ENCODE results near the gene NANS. TPM values are rescaled to one million over a fixed set of nuclear protein-coding genes. Genes with fewer than 3 reads are reported as not detected.
"Not testable (repeated sequence)": the region's sequence is repeated elsewhere in the genome, so short reads cannot be mapped to it uniquely, and the experiment has no call there.

Gene NANS
- total RNA-seq, 1 donor from 2014 or later = 35.9 TPM

- ATAC-seq = no peak
- DNase-seq = no peak
- intact Hi-C loops (cut with micrococcal nuclease) = no loop called here
Observed at GRCh38 chr9:98091735-98092612, 35.4 kb downstream of the NANS start.

DNA sequence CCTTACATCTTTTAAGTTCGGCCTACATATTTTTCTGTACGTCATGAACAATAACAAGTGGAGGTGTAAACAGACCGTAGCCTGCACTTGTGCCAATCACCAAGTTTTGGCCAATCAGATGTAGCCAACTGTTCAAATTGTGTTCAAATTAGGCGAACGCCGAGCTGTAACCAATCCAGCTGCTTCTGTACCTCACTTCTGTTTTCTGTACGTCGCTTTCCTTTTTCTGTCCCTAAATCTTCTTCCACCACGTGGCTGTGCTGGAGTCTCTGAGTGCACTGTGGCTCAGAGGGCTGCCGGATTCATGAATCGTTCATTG lies 36.0 kb downstream of the NANS start:
- ATAC-seq = no peak
- DNase-seq = no peak
- intact Hi-C loops (cut with micrococcal nuclease) = no loop called here

DNA sequence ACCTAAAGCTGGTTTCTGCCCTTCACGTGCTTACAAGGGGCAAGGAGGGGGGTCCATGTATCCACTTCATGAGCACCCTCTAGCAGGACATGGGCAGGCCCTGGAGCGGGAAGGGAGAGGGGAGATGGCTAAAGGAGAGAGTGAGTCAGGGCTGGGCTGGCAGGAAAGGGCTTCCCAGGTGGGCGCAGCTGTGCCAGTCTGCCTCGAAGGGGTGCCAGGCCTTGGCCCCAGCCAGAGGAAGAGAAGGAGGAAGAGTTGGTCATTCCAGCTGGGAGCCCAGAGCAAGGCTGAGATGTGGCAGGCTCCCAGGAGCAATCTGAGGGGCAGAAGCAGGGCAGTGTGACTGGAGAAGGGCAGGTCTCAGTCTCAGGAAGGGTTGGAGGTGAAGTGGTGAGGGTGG lies 37.8 kb downstream of the NANS start:
- no peak for ATAC-seq
- DNase-seq = no peak
- intact Hi-C loops (cut with micrococcal nuclease) = no loop called here

GRCh38 chr9:98094851-98095250 lies 38.3 kb downstream of the NANS start:
- intact Hi-C loops (cut with micrococcal nuclease) = no loop called here
- no peak for ATAC-seq

GRCh38 chr9:98095401-98095800 lies 38.9 kb downstream of the NANS start:
- intact Hi-C loops (cut with micrococcal nuclease) = no loop called here
- ATAC-seq (no peak), DNase-seq (no peak)

More at GRCh38 chr9:98094851-98095250, 38.3 kb downstream of the NANS start:
- no peak for DNase-seq

- ATAC-seq (no peak), DNase-seq (no peak)
- intact Hi-C loops (cut with micrococcal nuclease) = no loop called here
Observed at GRCh38 chr9:98096091-98096490, 39.6 kb downstream of the NANS start.

DNA sequence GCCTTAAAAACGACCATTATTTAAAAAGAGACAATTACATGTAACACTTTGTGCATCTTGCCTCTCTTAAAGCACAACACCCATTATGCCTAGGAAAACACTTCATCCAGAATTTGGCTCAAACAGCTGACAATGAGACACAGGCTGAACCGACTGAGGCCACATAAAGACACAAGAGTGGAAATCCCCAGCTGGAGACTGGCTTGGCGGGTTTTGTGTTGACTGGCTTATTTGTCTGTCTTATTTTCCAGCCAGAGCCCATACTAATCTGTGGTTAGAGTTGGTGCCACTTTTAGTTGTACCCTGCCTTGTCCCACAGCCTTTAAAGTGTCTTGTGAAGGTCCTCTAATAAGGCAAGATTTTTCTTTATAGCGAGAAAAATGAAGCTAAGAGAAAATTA lies 41.3 kb downstream of the NANS start:
- intact Hi-C loops (cut with micrococcal nuclease) = no loop called here
- DNase-seq (no peak), ATAC-seq (no peak)

DNA sequence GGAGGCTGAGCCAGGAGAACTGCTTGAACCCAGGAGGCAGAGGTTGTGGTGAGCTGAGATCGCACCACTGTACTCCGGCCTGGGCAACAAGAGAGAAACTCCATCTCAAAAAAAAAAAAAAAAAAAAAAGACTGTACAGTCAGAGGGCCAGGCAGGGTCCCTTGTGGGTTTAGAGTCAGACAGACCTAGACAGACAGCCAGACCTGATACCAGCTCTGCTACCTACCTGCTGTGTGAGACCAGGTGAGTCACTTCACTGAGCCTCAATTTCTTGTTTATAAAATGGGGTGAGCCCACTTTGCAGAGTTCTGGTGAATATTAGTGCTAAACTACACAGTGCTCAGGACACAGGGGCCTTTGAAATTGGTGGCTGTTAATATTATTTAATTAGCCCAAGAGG lies 42.8 kb downstream of the NANS start:
- ATAC-seq (no peak), DNase-seq (no peak)
- intact Hi-C loops (cut with micrococcal nuclease) = no loop called here

DNA sequence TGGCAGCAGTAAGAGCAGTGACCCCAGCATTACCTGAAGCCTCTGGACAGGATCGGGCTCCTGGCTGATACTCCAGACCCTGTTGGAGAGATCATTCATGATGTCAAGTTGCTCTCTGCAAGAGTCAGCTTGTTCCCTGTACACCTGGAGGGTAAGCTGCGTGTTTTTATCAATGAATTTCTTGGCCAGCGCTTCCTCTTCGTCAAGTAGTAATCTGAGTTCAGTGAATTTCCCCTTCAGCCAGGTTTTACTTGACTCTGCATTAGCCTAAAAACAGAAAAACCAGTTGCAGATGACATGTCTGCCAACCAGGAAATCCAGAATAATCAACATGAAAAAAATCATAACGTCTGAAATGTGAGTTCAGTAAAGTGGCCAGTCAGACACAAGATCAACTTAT lies 43.4 kb downstream of the NANS start:
- intact Hi-C loops (cut with micrococcal nuclease) = no loop called here
- no peak for DNase-seq
- no peak for ATAC-seq

GRCh38 chr9:98100456-98100855 lies 43.9 kb downstream of the NANS start:
- ATAC-seq (no peak), DNase-seq (no peak)
- intact Hi-C loops (cut with micrococcal nuclease) = no loop called here

DNA sequence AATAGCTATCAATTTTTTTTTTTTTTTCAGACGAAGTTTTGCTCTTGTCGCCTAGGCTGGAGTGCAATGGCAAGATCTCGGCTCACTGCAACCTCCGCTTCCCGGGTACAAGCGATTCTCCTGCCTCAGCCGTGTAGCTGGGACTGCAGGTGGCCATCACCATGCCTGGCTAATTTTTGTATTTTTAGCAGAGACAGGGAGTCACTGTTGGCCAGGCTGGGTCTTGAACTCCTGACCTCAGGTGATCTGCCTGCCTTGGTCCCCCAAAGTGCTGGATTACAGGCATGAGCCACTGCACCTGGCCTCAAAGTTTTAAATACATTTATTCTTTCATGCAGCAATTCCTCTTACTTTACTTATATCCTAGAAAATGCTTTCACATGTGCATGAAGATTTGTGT lies 44.9 kb downstream of the NANS start:
- DNase-seq (no peak), ATAC-seq (no peak)
- intact Hi-C loops (cut with micrococcal nuclease) = no loop called here

DNA sequence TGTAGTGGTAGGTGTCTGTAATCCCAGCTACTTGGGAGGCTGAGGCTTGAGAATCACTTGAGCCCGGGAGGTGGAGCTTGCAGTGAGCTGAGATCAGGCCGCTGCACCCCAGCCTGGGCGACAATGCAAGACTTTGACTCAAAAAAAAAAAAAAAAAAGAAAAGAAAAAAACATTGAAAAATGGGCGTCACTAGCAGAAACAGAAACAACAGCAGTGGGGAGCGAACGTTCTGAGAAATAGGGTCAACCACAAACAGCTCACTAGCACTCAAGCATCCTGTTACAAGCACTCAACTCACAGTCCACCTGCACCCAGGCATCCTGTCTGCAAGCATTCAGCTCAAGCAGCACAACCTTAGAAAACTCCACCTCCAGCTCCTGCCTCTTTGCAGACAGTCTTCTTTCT lies 45.3 kb downstream of the NANS start:
- intact Hi-C loops (cut with micrococcal nuclease) = no loop called here
- ATAC-seq = peak; percentile 24
- DNase-seq = no peak

GRCh38 chr9:98104445-98104881 lies 47.9 kb downstream of the NANS start:
- ATAC-seq = peak; percentile 71
- DNase-seq = no peak
- intact Hi-C loops (cut with micrococcal nuclease) = no loop called here

DNA sequence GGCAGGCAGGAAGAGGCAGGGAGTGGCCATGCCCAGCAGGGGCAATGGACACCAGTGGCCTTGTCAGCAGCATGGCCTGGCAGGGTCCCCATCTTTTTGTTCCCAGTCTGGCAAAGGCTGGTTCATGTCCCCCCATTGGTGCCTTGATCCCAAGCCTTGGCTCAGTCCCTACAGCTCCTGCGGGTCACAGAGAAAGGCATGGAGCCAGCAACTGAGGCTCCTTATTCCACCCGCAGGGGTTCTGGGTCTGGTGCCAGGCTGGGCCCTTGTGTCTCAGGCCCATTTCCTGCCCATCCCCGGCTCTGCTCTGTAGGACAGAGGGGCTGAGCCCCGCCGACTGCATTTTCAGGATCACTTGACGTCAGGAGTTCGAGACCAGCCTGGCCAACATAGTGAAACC lies 48.5 kb downstream of the NANS start:
- ATAC-seq = no peak
- DNase-seq = no peak
- intact Hi-C loops (cut with micrococcal nuclease) = no loop called here

DNA sequence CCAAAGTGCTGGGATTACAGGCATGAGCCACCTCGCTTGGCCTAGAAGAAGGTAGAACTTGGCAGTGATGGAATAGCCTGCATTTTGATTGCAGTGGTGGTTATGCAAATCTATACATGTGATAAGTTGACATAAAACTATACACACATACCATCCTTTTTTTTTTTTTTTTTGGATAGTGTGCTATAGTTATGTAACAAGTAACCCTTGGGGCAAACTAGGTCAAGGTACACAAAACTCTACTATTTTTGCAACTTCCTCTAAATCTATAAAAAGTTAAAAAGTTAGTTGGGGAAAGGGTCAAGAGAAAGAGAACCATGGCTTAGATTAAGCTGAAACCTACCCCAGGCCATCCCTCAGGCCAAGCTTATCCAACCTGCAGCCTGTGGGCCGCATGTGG lies 51.4 kb downstream of the NANS start:
- intact Hi-C loops (cut with micrococcal nuclease) = no loop called here
- no peak for ATAC-seq
- no peak for DNase-seq

DNA sequence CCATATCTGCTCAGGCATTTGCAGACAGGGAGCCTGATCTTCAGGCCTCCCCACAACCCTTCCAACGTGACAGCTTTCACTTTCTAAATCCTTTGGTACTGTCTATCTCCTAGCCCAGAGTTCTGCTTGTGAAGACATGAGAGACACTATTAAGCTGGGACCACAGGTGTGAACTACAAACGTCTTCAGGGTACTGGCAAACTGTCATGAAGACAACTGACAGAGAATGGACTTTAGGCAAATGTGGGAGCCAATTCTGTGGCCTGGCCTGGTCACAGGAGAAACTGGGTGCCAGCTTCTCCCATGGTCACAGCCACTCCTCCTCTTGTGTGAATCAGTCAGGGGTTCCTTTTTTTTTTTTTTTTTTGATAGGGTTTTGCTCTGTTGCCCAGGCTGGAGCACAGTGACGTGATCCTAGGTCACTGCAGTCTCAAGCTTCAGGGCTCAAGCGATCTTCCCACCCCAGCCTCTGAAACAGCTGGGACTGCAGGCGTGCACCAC lies 52.0 kb downstream of the NANS start:
- DNase-seq (no peak), ATAC-seq (peak; percentile 36)
- intact Hi-C loops (cut with micrococcal nuclease) = no loop called here

DNA sequence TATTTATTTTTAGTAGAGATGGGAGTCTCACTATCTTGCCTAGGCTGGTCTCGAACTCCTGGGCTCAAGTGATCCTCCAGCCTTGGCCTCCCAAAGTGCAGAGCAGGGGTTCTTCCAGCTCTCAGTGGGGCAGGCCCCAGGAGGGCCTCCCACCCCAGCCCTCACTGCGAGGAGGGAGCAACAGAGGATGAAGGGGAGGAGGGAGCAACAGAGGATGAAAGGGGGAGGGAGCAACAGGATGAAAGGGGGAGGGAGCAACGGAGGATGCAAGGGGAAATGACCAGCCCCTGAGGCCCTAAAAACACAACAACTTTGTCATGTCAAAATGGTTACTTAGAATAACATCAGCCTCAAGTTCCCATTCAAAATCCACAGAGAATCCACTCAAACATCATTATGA lies 52.5 kb downstream of the NANS start:
- DNase-seq (no peak), ATAC-seq (no peak)
- intact Hi-C loops (cut with micrococcal nuclease) = no loop called here

DNA sequence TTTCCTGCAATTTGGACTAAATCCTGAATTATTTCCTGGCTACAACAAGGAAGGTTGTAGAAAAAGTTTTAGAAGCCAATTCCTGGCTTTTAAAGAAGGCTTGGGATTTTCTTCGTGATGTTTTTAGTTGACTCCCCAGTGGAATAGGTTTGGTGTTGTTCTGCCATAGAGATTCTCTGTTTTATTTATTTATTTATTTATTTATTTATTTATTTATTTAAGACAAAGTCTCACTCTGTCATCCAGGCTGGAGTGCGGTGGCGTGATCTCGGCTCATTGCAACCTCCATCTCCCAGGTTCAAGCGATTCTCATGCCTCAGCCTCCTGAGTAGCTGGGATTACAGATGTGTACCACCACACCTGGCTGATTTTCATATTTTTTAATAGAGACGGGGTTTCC lies 60.6 kb downstream of the NANS start:
- intact Hi-C loops (cut with micrococcal nuclease); DNase-seq; ATAC-seq: not testable (repeated sequence)

DNA sequence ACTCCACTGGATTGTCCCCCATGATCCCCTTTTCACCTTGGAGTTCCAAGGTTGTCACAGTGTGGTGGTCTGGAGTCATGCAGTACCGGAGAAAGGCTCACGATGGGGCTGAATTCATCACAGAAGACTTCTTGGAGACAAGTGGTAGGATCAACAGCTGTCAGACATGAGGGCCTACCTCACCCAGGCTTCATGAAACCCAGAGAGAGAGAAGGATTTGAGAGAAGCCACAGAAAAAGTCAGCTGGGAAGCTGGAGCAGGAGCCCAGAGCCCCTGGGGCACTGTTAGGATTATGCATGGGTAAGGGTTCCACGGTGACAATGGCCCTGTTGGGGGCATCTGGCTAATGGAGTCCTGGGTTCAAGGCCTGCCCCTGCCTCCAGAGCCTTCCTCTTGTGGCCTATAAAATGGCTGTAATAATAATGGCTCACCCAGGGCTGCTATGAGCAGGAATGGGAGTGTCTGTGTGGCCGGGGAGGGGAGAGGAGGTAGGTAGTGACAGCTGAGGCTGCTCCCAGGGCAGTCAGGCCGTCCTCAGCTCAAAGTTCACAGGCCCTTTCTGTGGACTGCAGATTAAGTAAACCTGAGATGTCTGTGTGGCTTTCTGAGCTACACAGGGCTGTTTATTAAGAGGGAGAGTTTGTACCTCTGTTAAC lies 61.6 kb downstream of the NANS start:
- DNase-seq = no peak
- peak; percentile 22 for ATAC-seq
- intact Hi-C loops (cut with micrococcal nuclease) = no loop called here

GRCh38 chr9:98118640-98119601 lies 62.4 kb downstream of the NANS start, which contains the start of gene TRIM14:
Gene TRIM14, minus strand, starts transcription at chr9:98119222. Its CDS starts 34 bp downstream, at chr9:98119188.
- peak; percentile 76 for DNase-seq
- peak; percentile 85 for ATAC-seq
- intact Hi-C loops (cut with micrococcal nuclease) = no loop called here

All from left ventricle myocardium superior (tissue), 1 donor.